Measurements from ENCODE around the gene CMSS1. TPM values are rescaled to one million over a fixed set of nuclear protein-coding genes. Genes with fewer than 3 reads are reported as not detected.

Gene CMSS1
- total RNA-seq, 1 donor from 2014 or later, result 34.8 TPM

DNA sequence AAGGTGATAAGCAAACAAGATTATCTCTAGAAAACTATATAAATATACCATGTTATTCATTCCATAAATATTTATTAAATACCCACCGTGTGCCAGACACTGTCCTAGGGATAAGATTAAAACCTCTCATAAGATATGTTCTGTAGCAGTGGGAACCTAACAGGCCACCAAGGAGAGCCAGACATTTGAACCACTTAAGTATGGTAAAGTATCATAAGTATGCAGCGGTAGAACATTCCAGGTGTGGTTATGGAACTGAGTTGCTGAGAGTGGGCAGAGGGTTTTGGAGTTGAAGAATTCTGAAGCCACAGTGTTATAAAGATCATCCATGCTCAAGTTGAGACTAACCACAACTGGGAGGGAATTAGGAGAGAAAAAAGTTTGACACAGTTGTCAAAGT lies 282.0 kb downstream of the CMSS1 start:
- H3K4me1 ChIP-seq, result peaks cover 64% of the 10 kb centered on the region
- TF ChIP-seq CTCF (IDR thresholded peaks at IDR 0.05; ENCODE audit: borderline replicate concordance), result no peak
- intact Hi-C loops (cut with micrococcal nuclease), result loop anchor here (10.0 kb wide), 1 partner anchor 65 kb away; no protein-coding TSS in a partner anchor

GRCh38 chr3:100100425-100100824 lies 282.8 kb downstream of the CMSS1 start:
- no peak for DNase-seq
- Histone ChIP-seq H3K27ac (replicated peaks) (peak overlapping the region; percentile 86), H3K4me3 (no peak overlapping the region), H3K36me3 (no peaks in the 10 kb centered on the region), H3K4me1 (peaks cover 72% of the 10 kb centered on the region), H3K27me3 (ENCODE audit: low read depth) (no peaks in the 10 kb centered on the region), H3K9me3 (replicated peaks) (no peaks in the 10 kb centered on the region)
- no peak for TF ChIP-seq CTCF (IDR thresholded peaks at IDR 0.05; ENCODE audit: borderline replicate concordance)
- intact Hi-C loops (cut with micrococcal nuclease), result no loop called here

More for the DNA sequence above, 282.0 kb downstream of the CMSS1 start:
- Histone ChIP-seq H3K27ac (replicated peaks) (peak overlapping the region; percentile 86), H3K9me3 (replicated peaks) (no peaks in the 10 kb centered on the region), H3K4me3 (no peak overlapping the region), H3K36me3 (no peaks in the 10 kb centered on the region), H3K27me3 (ENCODE audit: low read depth) (no peaks in the 10 kb centered on the region)
- no peak for DNase-seq

GRCh38 chr3:100102757-100103156 lies 285.1 kb downstream of the CMSS1 start:
- intact Hi-C loops (cut with micrococcal nuclease), result no loop called here
- peaks cover 84% of the 10 kb centered on the region for H3K4me1 ChIP-seq

DNA sequence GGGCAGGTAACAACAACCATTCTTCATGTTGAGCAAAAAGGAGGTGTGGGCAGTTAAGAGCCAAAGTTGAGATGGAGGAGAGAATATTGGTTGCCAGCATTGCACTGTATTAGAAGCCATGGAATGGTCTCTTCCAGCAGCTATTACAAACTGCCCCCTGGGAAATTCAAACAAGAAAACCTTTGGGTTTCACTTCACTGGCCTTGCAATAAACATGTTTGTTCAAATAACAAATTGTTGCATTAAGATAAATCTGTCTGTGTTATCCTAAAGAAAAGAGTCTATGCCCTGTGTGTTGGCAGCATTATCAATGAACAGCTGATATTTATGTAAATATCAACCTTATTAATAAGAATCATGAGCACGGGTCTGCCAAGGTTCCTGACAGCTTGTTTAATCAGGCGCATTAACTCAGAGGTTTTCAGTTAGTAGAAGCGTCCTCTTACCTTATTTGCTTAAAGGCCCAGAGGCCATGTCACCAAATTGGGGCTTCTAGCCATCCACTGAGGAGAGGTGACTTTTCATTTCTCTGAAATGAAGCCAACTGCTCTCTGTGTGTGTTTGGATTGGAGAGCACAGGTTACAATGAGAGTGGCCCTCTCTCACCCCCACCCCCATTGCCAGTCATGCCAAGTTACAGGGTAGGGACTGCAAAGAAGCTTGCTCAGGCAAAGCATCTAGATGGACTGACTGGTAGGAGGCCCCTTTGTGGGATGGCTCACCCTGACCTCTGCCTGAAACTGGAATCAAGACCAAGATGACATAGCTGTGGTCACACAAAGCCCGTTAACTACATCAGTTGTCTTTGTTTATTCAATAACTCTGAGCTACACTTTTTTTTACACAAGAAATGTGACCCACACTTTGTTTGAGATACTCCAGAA lies 286.1 kb downstream of the CMSS1 start:
- no peaks in the 10 kb centered on the region for H3K27me3 ChIP-seq (ENCODE audit: low read depth)
- H3K4me3 ChIP-seq, result no peak overlapping the region
- no peak for TF ChIP-seq CTCF (IDR thresholded peaks at IDR 0.05; ENCODE audit: borderline replicate concordance)
- intact Hi-C loops (cut with micrococcal nuclease), result no loop called here
- DNase-seq, result no peak
- H3K27ac ChIP-seq (replicated peaks), result peak overlapping the region; percentile 84
- H3K4me1 ChIP-seq, result peaks cover 84% of the 10 kb centered on the region
- H3K36me3 ChIP-seq, result no peaks in the 10 kb centered on the region
- H3K9me3 ChIP-seq (replicated peaks), result no peaks in the 10 kb centered on the region

More at GRCh38 chr3:100102757-100103156, 285.1 kb downstream of the CMSS1 start:
- Histone ChIP-seq H3K27me3 (ENCODE audit: low read depth) (no peaks in the 10 kb centered on the region), H3K36me3 (no peaks in the 10 kb centered on the region), H3K4me3 (no peak overlapping the region), H3K9me3 (replicated peaks) (no peaks in the 10 kb centered on the region), H3K27ac (replicated peaks) (peak overlapping the region; percentile 84)
- DNase-seq, result no peak
- TF ChIP-seq CTCF (IDR thresholded peaks at IDR 0.05; ENCODE audit: borderline replicate concordance), result no peak

GRCh38 chr3:100104442-100104798 lies 286.8 kb downstream of the CMSS1 start:
- TF ChIP-seq CTCF (IDR thresholded peaks at IDR 0.05; ENCODE audit: borderline replicate concordance), result no peak
- Histone ChIP-seq H3K36me3 (no peaks in the 10 kb centered on the region), H3K27ac (replicated peaks) (peak overlapping the region; percentile 84), H3K9me3 (replicated peaks) (no peaks in the 10 kb centered on the region), H3K27me3 (ENCODE audit: low read depth) (no peaks in the 10 kb centered on the region), H3K4me1 (peaks cover 81% of the 10 kb centered on the region), H3K4me3 (no peak overlapping the region)
- DNase-seq, result no peak
- intact Hi-C loops (cut with micrococcal nuclease), result no loop called here

Data from left ventricle myocardium inferior (tissue), 1 donor.